H9 (cell line): ENCODE results near the gene NHLH1. TPM values are rescaled to one million over a fixed set of nuclear protein-coding genes. Genes with fewer than 3 reads are reported as not detected.

Experiments used
- DNase-seq: peaks from one replicate; pipeline ENCODE4 v3.0.0-alpha.2; 2017
- H2AFZ ChIP-seq: one replicate; pipeline ENCODE4 v1.6.1; 2013; ENCODE audit warnings: mild to moderate bottlenecking, low read length, control low read depth, moderate library complexity
- H2AK5ac ChIP-seq: 2 replicates; pipeline ENCODE4 v1.6.1; 2013; ENCODE audit warnings: low read length, control low read depth, mixed read lengths; ENCODE audit not compliant: insufficient read length
- H2BK120ac ChIP-seq: one replicate; pipeline ENCODE4 v1.6.1; 2013; ENCODE audit warnings: low read depth, mild to moderate bottlenecking, low read length, control low read depth, inconsistent platforms; ENCODE audit not compliant: poor library complexity, severe bottlenecking
- H2BK12ac ChIP-seq: 2 replicates; pipeline ENCODE4 v1.6.1; 2013; ENCODE audit warnings: low read length, control low read depth, mixed read lengths, low read depth; ENCODE audit not compliant: insufficient read length
- H2BK15ac ChIP-seq: 2 replicates; pipeline ENCODE4 v1.6.1; 2013; ENCODE audit warnings: low read depth, low read length, control low read depth
- H2BK20ac ChIP-seq: one replicate; pipeline ENCODE4 v1.6.1; 2013; ENCODE audit warnings: low read depth, mild to moderate bottlenecking, low read length, control low read depth, inconsistent platforms; ENCODE audit not compliant: poor library complexity, severe bottlenecking
- H2BK5ac ChIP-seq: 2 replicates; pipeline ENCODE4 v1.6.1; 2013; ENCODE audit warnings: low read length, control low read depth, mixed read lengths; ENCODE audit not compliant: insufficient read length
- H3K14ac ChIP-seq: 2 replicates; pipeline ENCODE4 v1.6.1; 2013; ENCODE audit warnings: low read length, control low read depth; ENCODE audit not compliant: insufficient read depth
- H3K18ac ChIP-seq: 2 replicates; pipeline ENCODE4 v1.6.1; 2013; ENCODE audit warnings: low read depth, mild to moderate bottlenecking, mixed read lengths, low read length, control low read depth; ENCODE audit not compliant: insufficient read length
- H3K23ac ChIP-seq: 2 replicates; pipeline ENCODE4 v1.6.1; 2013; ENCODE audit warnings: low read length, control low read depth, mixed read lengths, low read depth; ENCODE audit not compliant: insufficient read length
- H3K23me2 ChIP-seq: 2 replicates; pipeline ENCODE4 v1.6.1; 2013; ENCODE audit warnings: low read depth, mild to moderate bottlenecking, mixed read lengths, low read length, control low read depth; ENCODE audit not compliant: insufficient read length, poor library complexity, severe bottlenecking
- H3K27ac ChIP-seq: 2 replicates; pipeline ENCODE4 v1.5.1; 2013; ENCODE audit warnings: low read length, control low read depth, mixed read lengths, low read depth; ENCODE audit not compliant: insufficient read length
- H3K27me3 ChIP-seq: 2 replicates; pipeline ENCODE4 v1.6.1; 2013; ENCODE audit warnings: low read length, control low read depth, inconsistent platforms; ENCODE audit not compliant: insufficient read depth
- H3K4ac ChIP-seq: 2 replicates; pipeline ENCODE4 v1.6.1; 2013; ENCODE audit warnings: low read depth, mild to moderate bottlenecking, control low read depth, inconsistent platforms, low read length, moderate library complexity
- H3K4me1 ChIP-seq: 2 replicates; pipeline ENCODE4 v1.6.1; 2013; ENCODE audit warnings: low read length, control low read depth, inconsistent platforms; ENCODE audit not compliant: insufficient read depth
- H3K4me2 ChIP-seq: 2 replicates; pipeline ENCODE4 v1.6.1; 2013; ENCODE audit warnings: low read length, control low read depth, mixed read lengths; ENCODE audit not compliant: insufficient read length, insufficient read depth
- H3K56ac ChIP-seq: 2 replicates; pipeline ENCODE4 v1.6.1; 2013; ENCODE audit warnings: low read depth, mild to moderate bottlenecking, mixed read lengths, low read length, control low read depth; ENCODE audit not compliant: insufficient read length
- H3K79me1 ChIP-seq: 2 replicates; pipeline ENCODE4 v1.6.1; 2013; ENCODE audit warnings: low read depth, mild to moderate bottlenecking, moderate library complexity, low read length, control low read depth, inconsistent platforms; ENCODE audit not compliant: insufficient read depth, poor library complexity, severe bottlenecking
- H3K79me2 ChIP-seq: 2 replicates; pipeline ENCODE4 v1.6.1; 2013; ENCODE audit warnings: low read length, control low read depth, inconsistent platforms; ENCODE audit not compliant: insufficient read depth
- H3K9ac ChIP-seq: 2 replicates; pipeline ENCODE4 v1.6.1; 2013; ENCODE audit warnings: low read length, control low read depth, mixed read lengths; ENCODE audit not compliant: insufficient read length; ENCODE audit errors: extremely low read depth
- H3K9me3 ChIP-seq: one replicate; pipeline ENCODE4 v1.6.1; 2013; ENCODE audit warnings: low read depth, low read length, inconsistent platforms; ENCODE audit not compliant: control insufficient read depth
- H3T11ph ChIP-seq: one replicate; pipeline ENCODE4 v1.6.1; 2013; ENCODE audit warnings: mild to moderate bottlenecking, low read length, control low read depth, inconsistent platforms
- H4K20me1 ChIP-seq: one replicate; pipeline ENCODE4 v1.6.1; 2013; ENCODE audit not compliant: control insufficient read depth, insufficient read length, insufficient read depth
- H4K5ac ChIP-seq: 2 replicates; pipeline ENCODE4 v1.6.1; 2013; ENCODE audit warnings: low read depth, mild to moderate bottlenecking, mixed read lengths, low read length, control low read depth; ENCODE audit not compliant: insufficient read length
- H4K8ac ChIP-seq: replicated peaks from 2 replicates; pipeline ENCODE4 v1.6.1; 2013; ENCODE audit warnings: low read length, control low read depth, mixed read lengths, low read depth; ENCODE audit not compliant: insufficient read length
- H4K91ac ChIP-seq: 2 replicates; pipeline ENCODE4 v1.6.1; 2013; ENCODE audit warnings: low read depth, mild to moderate bottlenecking, moderate library complexity, mixed read lengths, low read length, control low read depth; ENCODE audit not compliant: insufficient read length
- H3K27ac Mint-ChIP-seq, 3 experiments: 2 replicates in 2 of 3; 3 replicates in 1 of 3; pipeline ENCODE4 v1.8.0; 2020 to 2021; ENCODE audit warnings: mixed read lengths in 3 of 3, mild to moderate bottlenecking in 1 of 3, moderate library complexity in 1 of 3
- H3K27me3 Mint-ChIP-seq: 2 replicates; pipeline ENCODE4 v1.8.0; 2021; ENCODE audit warnings: low read depth, mild to moderate bottlenecking, moderate library complexity, mixed read lengths
- H3K36me3 Mint-ChIP-seq, 3 experiments: 2 replicates in 2 of 3; 3 replicates in 1 of 3; pipeline ENCODE4 v1.8.0; 2020 to 2021; ENCODE audit warnings: low read depth in 3 of 3, mixed read lengths in 3 of 3; ENCODE audit not compliant: insufficient read depth in 1 of 3
- H3K4me1 Mint-ChIP-seq, 2 experiments: 2 replicates each; pipeline ENCODE4 v1.8.0; 2020; ENCODE audit warnings: mixed read lengths in 2 of 2
- H3K4me3 Mint-ChIP-seq, 2 experiments: 2 replicates in 1 of 2; 3 replicates in 1 of 2; pipeline ENCODE4 v1.8.0; 2020 to 2021; ENCODE audit warnings: mild to moderate bottlenecking in 2 of 2, mixed read lengths in 2 of 2, moderate library complexity in 1 of 2
- H3K9me3 Mint-ChIP-seq, 2 experiments: 2 replicates in 1 of 2; 3 replicates in 1 of 2; pipeline ENCODE4 v1.8.0; 2020; ENCODE audit warnings: mild to moderate bottlenecking in 2 of 2, mixed read lengths in 2 of 2, moderate library complexity in 1 of 2
- CTCF ChIP-seq: fragments of 200-600 bp; sonication (generic); conservative IDR thresholded peaks from 3 replicates; pipeline ENCODE4 v1.8.0; 2021; ENCODE audit warnings: antibody characterized with exemption, mild to moderate bottlenecking
- WGBS: extraction: QIAGEN DNeasy Blood & Tissue Kit; methylation state at CpG from one replicate; pipeline ENCODE4 v1.1.7; 2013; ENCODE audit warnings: missing lambda C conversion rate, low lambda C conversion rate, mixed read lengths; ENCODE audit not compliant: insufficient read length; ENCODE audit errors: extremely low coverage; 5-methylcytosine and 5-hydroxymethylcytosine counted together
- total RNA-seq: library from RNA; stranded (reverse); gene quantifications from 2 replicates; pipeline ENCODE4 v1.2.1, GENCODE V29; 2021

Gene NHLH1
- total RNA-seq, 1 experiment from 2014 or later, result 1.5 TPM

DNA sequence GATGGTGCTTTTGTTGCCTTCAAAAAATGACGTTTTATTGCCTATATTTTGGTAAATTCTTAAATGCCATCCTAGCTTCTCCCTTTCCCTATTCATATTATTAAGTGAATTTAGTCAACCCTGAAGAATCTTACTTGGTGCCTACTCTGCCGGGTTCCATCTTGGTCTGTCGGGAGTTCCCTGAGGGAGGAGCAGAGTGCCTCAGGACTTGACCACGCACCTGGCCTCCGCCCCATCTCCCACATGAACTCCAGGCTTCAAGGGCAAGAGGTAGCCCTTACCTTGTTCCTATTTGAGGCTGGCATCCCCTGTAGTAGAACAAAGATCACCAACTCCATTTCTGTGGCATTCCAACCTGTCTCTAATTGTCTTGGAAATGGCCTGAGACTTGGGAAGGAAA is 55.0 kb downstream of the NHLH1 start:
- no peak overlapping the region for H2BK12ac ChIP-seq
- no peaks in the 10 kb centered on the region for H3K4me1 Mint-ChIP-seq
- H3K79me2 ChIP-seq, result no peaks in the 10 kb centered on the region
- no peak overlapping the region for H3K14ac ChIP-seq
- no peak overlapping the region for H3K4me2 ChIP-seq
- no peaks in the 10 kb centered on the region for H3K27me3 Mint-ChIP-seq
- no peak overlapping the region for H2BK120ac ChIP-seq
- no peak overlapping the region for H2BK20ac ChIP-seq
- peaks cover 47 to 92% (median 88%) of the 10 kb centered on the region in 3 experiments; a peak in 6 of 7 replicates for H3K36me3 Mint-ChIP-seq
- TF ChIP-seq CTCF, result no peak
- H3K27ac Mint-ChIP-seq, result peak overlapping the region in 1 of 3 experiments; percentile 72; a peak in 1 of 7 replicates
- no peak overlapping the region for H3K4me3 Mint-ChIP-seq
- H3K4me1 ChIP-seq, result no peaks in the 10 kb centered on the region
- no peaks in the 10 kb centered on the region for H4K20me1 ChIP-seq
- H3K23ac ChIP-seq, result no peak overlapping the region
- H2AFZ ChIP-seq, result no peak overlapping the region
- H4K8ac ChIP-seq, result no peak overlapping the region
- no peak overlapping the region for H2BK15ac ChIP-seq
- DNase-seq, result no peak
- no peak overlapping the region for H2AK5ac ChIP-seq
- H3T11ph ChIP-seq, result no peak overlapping the region
- H3K23me2 ChIP-seq, result no peaks in the 10 kb centered on the region
- H3K56ac ChIP-seq, result no peak overlapping the region
- H3K9ac ChIP-seq, result no peak overlapping the region
- H3K27me3 ChIP-seq, result no peaks in the 10 kb centered on the region
- H3K9me3 ChIP-seq, result no peaks in the 10 kb centered on the region
- H3K9me3 Mint-ChIP-seq, result no peaks in the 10 kb centered on the region
- no peak overlapping the region for H3K18ac ChIP-seq
- H4K91ac ChIP-seq, result no peak overlapping the region
- H4K5ac ChIP-seq, result no peak overlapping the region
- no peaks in the 10 kb centered on the region for H3K79me1 ChIP-seq
- no peak overlapping the region for H3K4ac ChIP-seq
- no peak overlapping the region for H3K27ac ChIP-seq
- WGBS, result no CpG with 5 or more reads among the region's 5 CpGs
- H2BK5ac ChIP-seq, result no peak overlapping the region

Other genes starting within 250 kb of the NHLH1 start
- 0.20 and 0.44 TPM in 2 replicates for gene ATP1A4, start 215.5 kb upstream of the NHLH1 start, total RNA-seq
- 0.55 and 0.70 TPM in 2 replicates for gene CASQ1, start 176.5 kb upstream of the NHLH1 start, total RNA-seq
- gene PEA15, start 161.7 kb upstream of the NHLH1 start, total RNA-seq, result 80.8 and 82.1 TPM in 2 replicates
- gene DCAF8, start 104.5 kb upstream of the NHLH1 start, total RNA-seq, result 96.7 and 106 TPM in 2 replicates
- gene PEX19, start 81.9 kb upstream of the NHLH1 start, total RNA-seq, result 86.8 and 92.7 TPM in 2 replicates
- gene COPA, start 23.8 kb upstream of the NHLH1 start, total RNA-seq, result 118 TPM in 2 replicates
- 67.8 and 69.3 TPM in 2 replicates for gene NCSTN, start 23.7 kb upstream of the NHLH1 start, total RNA-seq
- 57.7 and 58.5 TPM in 2 replicates for gene VANGL2, start 33.5 kb downstream of the NHLH1 start, total RNA-seq
- not detected in 2 replicates for gene SLAMF6, start 156.2 kb downstream of the NHLH1 start, total RNA-seq
- not detected in 2 replicates for gene CD84, start 212.4 kb downstream of the NHLH1 start, total RNA-seq